ENCODE data around the gene VPS29. TPM values are rescaled to one million over a fixed set of nuclear protein-coding genes. Genes with fewer than 3 reads are reported as not detected.
"Not testable (repeated sequence)": the region's sequence is repeated elsewhere in the genome, so short reads cannot be mapped to it uniquely, and the experiment has no call there.

VPS29 gene
- total and polyA plus RNA-seq, 2 of the 8 experiments (the other 6 are each of a cell fraction or from before 2014, with no cell fraction given), result 59.0 to 74.6 TPM

GRCh38 chr12:110520876-110521712, 19.2 kb upstream of the VPS29 start:
- H2BK12ac ChIP-seq (ENCODE audit: low read depth, low read length); H2AK5ac ChIP-seq (ENCODE audit: low read depth, low read length); H3K36me3 ChIP-seq (ENCODE audit: control insufficient read depth in 2 of 4, insufficient read depth in 4 of 4, low read length in 3 of 4); H3K4me3 ChIP-seq (ENCODE audit: extremely low read depth in 1 of 4, insufficient read depth in 2 of 4, low read depth in 3 of 4, low read length in 4 of 4); H3K79me2 ChIP-seq (ENCODE audit: control insufficient read depth in 1 of 2, insufficient read depth in 2 of 2, low read length in 2 of 2); H3K4me2 ChIP-seq (ENCODE audit: insufficient read depth in 1 of 2, low read depth in 2 of 2, low read length in 2 of 2); H3K27me3 ChIP-seq (replicated peaks in 1 of 4; ENCODE audit: control insufficient read depth in 3 of 4, extremely low read depth in 1 of 4, insufficient read depth in 3 of 4, low read length in 3 of 4); H3K23me2 ChIP-seq (ENCODE audit: low read depth, low read length); H4K5ac ChIP-seq (ENCODE audit: insufficient read length, low read depth, low read length); H4K91ac ChIP-seq (replicated peaks; ENCODE audit: insufficient read length, low read length); H3K9me3 ChIP-seq (ENCODE audit: insufficient read depth in 2 of 2, low read depth in 1 of 2, low read length in 1 of 2); H3K4ac ChIP-seq (replicated peaks; ENCODE audit: insufficient read length, low read depth, low read length); H2BK120ac ChIP-seq (replicated peaks; ENCODE audit: low read depth, low read length); H2BK15ac ChIP-seq (ENCODE audit: low read length); POLR2A ChIA-PET (ENCODE audit: partially characterized antibody); H3K9ac ChIP-seq (replicated peaks in 1 of 4; ENCODE audit: extremely low read depth in 1 of 4, low read depth in 3 of 4, low read length in 3 of 4); DNase-seq (ENCODE audit: low read depth in 1 of 2, low spot score in 2 of 2); H4K8ac ChIP-seq (ENCODE audit: extremely low read depth, insufficient read depth, low read length); H2AFZ ChIP-seq (ENCODE audit: low read length); H3K56ac ChIP-seq (replicated peaks; ENCODE audit: insufficient read length, low read depth, low read length); H4K20me1 ChIP-seq (replicated peaks in 1 of 2; ENCODE audit: control insufficient read depth in 1 of 2, insufficient read depth in 2 of 2, low read length in 2 of 2); H3K4me1 ChIP-seq (replicated peaks in 1 of 4; ENCODE audit: control insufficient read depth in 3 of 4, insufficient read depth in 4 of 4, low read length in 3 of 4); H3K18ac ChIP-seq (ENCODE audit: extremely low read depth, low read length); H2BK20ac ChIP-seq (ENCODE audit: low read length); H3K23ac ChIP-seq (ENCODE audit: insufficient read length); H3K79me1 ChIP-seq (ENCODE audit: low read depth, low read length); FAIRE-seq; H3K27ac ChIP-seq (ENCODE audit: low read depth, low read length); H2BK5ac ChIP-seq (ENCODE audit: low read depth, low read length); H3K14ac ChIP-seq (ENCODE audit: insufficient read length): not testable (repeated sequence)
- WGBS, 2 experiments (ENCODE audit: extremely low coverage in 1 of 2, insufficient coverage in 1 of 2, insufficient read length in 1 of 2, insufficient replicate concordance in 2 of 2, low coverage in 1 of 2, low lambda C conversion rate in 2 of 2, missing lambda C conversion rate in 1 of 2), result 88% methylated on average over 10 of the region's 11 CpGs; no CpG with 5 or more reads in 1 of the 2 experiments
- CTCF ChIA-PET (ENCODE audit: partially characterized antibody), result interaction anchor here (1.0 to 1.4 kb wide), 2 partner anchors 12 to 13 kb away, joined by 3 read pairs; no protein-coding TSS in a partner anchor

DNA sequence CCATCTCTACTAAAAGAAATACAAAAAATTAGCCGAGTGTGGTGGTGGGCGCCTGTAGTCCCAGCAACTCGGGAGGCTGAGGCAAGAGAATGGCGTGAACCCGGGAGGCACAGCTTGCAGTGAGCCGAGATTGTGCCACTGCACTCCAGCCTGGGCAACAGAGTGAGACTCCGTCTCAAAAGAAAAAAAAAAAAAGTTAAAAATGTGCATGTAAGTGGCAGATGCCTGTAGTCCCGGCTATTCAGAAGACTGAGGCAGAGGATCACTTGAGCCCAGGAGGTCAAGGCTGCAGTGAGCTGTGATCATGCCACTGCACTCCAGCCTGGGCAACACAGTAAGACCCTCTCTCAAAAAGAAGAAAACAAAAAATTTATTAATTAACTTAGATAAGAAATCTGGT, 16.1 kb upstream of the VPS29 start:
- H3K4ac ChIP-seq (replicated peaks; ENCODE audit: insufficient read length, low read depth, low read length); H3K79me1 ChIP-seq (ENCODE audit: low read depth, low read length); DNase-seq (ENCODE audit: low read depth in 1 of 2, low spot score in 2 of 2); H2BK15ac ChIP-seq (ENCODE audit: low read length); H3K79me2 ChIP-seq (ENCODE audit: control insufficient read depth in 1 of 2, insufficient read depth in 2 of 2, low read length in 2 of 2); H4K20me1 ChIP-seq (replicated peaks in 1 of 2; ENCODE audit: control insufficient read depth in 1 of 2, insufficient read depth in 2 of 2, low read length in 2 of 2); H3K36me3 ChIP-seq (ENCODE audit: control insufficient read depth in 2 of 4, insufficient read depth in 4 of 4, low read length in 3 of 4); H2BK5ac ChIP-seq (ENCODE audit: low read depth, low read length); FAIRE-seq; H3K27ac ChIP-seq (ENCODE audit: low read depth, low read length); H2BK20ac ChIP-seq (ENCODE audit: low read length); H4K91ac ChIP-seq (replicated peaks; ENCODE audit: insufficient read length, low read length); H3K4me2 ChIP-seq (ENCODE audit: insufficient read depth in 1 of 2, low read depth in 2 of 2, low read length in 2 of 2); H2AFZ ChIP-seq (ENCODE audit: low read length); H3K18ac ChIP-seq (ENCODE audit: extremely low read depth, low read length); H4K8ac ChIP-seq (ENCODE audit: extremely low read depth, insufficient read depth, low read length); CTCF ChIA-PET (ENCODE audit: partially characterized antibody); H2BK120ac ChIP-seq (replicated peaks; ENCODE audit: low read depth, low read length); H3K23me2 ChIP-seq (ENCODE audit: low read depth, low read length); H3K56ac ChIP-seq (replicated peaks; ENCODE audit: insufficient read length, low read depth, low read length); H3K9ac ChIP-seq (replicated peaks in 1 of 4; ENCODE audit: extremely low read depth in 1 of 4, low read depth in 3 of 4, low read length in 3 of 4); H3K9me3 ChIP-seq (ENCODE audit: insufficient read depth in 2 of 2, low read depth in 1 of 2, low read length in 1 of 2); H3K4me1 ChIP-seq (replicated peaks in 1 of 4; ENCODE audit: control insufficient read depth in 3 of 4, insufficient read depth in 4 of 4, low read length in 3 of 4); H3K4me3 ChIP-seq (ENCODE audit: extremely low read depth in 1 of 4, insufficient read depth in 2 of 4, low read depth in 3 of 4, low read length in 4 of 4); H3K23ac ChIP-seq (ENCODE audit: insufficient read length); H2AK5ac ChIP-seq (ENCODE audit: low read depth, low read length); POLR2A ChIA-PET (ENCODE audit: partially characterized antibody); H3K14ac ChIP-seq (ENCODE audit: insufficient read length); H3K27me3 ChIP-seq (replicated peaks in 1 of 4; ENCODE audit: control insufficient read depth in 3 of 4, extremely low read depth in 1 of 4, insufficient read depth in 3 of 4, low read length in 3 of 4); H2BK12ac ChIP-seq (ENCODE audit: low read depth, low read length); H4K5ac ChIP-seq (ENCODE audit: insufficient read length, low read depth, low read length): not testable (repeated sequence)
- 95% methylated on average over 2 of the region's 8 CpGs; no CpG with 5 or more reads in 1 of the 2 experiments for WGBS, 2 experiments (ENCODE audit: extremely low coverage in 1 of 2, insufficient coverage in 1 of 2, insufficient read length in 1 of 2, insufficient replicate concordance in 2 of 2, low coverage in 1 of 2, low lambda C conversion rate in 2 of 2, missing lambda C conversion rate in 1 of 2)
